H1 (cell line): ENCODE measurements around the gene TPSAB1. TPM values are rescaled to one million over a fixed set of nuclear protein-coding genes. Genes with fewer than 3 reads are reported as not detected.
A peak's percentile ranks its signal among the peaks of the same experiment; 100 is the strongest.

Source experiments
- CTCF ChIA-PET: fragments of 300-600 bp; sonication (Branson Sonifier 250); formaldehyde crosslinking; loops from one replicate; lab custom pipeline; 2021; ENCODE audit not compliant: partially characterized antibody; lab: Charles Lee
- POLR2A ChIA-PET: fragments of 300-600 bp; sonication (Branson Sonifier 250); formaldehyde crosslinking; loops from one replicate; lab custom pipeline; 2021; ENCODE audit warnings: inconsistent platforms; ENCODE audit not compliant: partially characterized antibody; lab: Charles Lee
- DNase-seq, 2 experiments: peaks; one replicate each; pipeline versions ENCODE4 v3.0.0 to v3.0.0-alpha.2; 2010 to 2022; ENCODE audit warnings: low spot score in 2 of 2, low read depth in 1 of 2, mixed read lengths in 1 of 2
- FAIRE-seq: peaks from 2 replicates; lab custom pipeline; 2011; peaks lifted over from hg19 to GRCh38; lab: Jason Lieb, UNC
- H2AFZ ChIP-seq: 2 replicates; pipeline ENCODE4 v1.8.1; 2012; ENCODE audit warnings: low read length, inconsistent platforms
- H2AK5ac ChIP-seq: 2 replicates; pipeline ENCODE4 v1.6.1; 2013; ENCODE audit warnings: low read depth, low read length
- H2BK120ac ChIP-seq: replicated peaks from 2 replicates; pipeline ENCODE3; 2013; ENCODE audit warnings: low read depth, low read length, inconsistent platforms
- H2BK12ac ChIP-seq: 2 replicates; pipeline ENCODE4 v1.6.1; 2013; ENCODE audit warnings: low read depth, low read length
- H2BK15ac ChIP-seq: 2 replicates; pipeline ENCODE4 v1.6.1; 2013; ENCODE audit warnings: low read length
- H2BK20ac ChIP-seq: 2 replicates; pipeline ENCODE4 v1.6.1; 2013; ENCODE audit warnings: low read length
- H2BK5ac ChIP-seq: 2 replicates; pipeline ENCODE4 v1.6.1; 2013; ENCODE audit warnings: low read depth, low read length
- H3K14ac ChIP-seq: 2 replicates; pipeline ENCODE4 v1.6.1; 2013; ENCODE audit warnings: inconsistent platforms; ENCODE audit not compliant: insufficient read length
- H3K18ac ChIP-seq: 2 replicates; pipeline ENCODE4 v1.6.1; 2013; ENCODE audit warnings: low read length; ENCODE audit errors: extremely low read depth
- H3K23ac ChIP-seq: 2 replicates; pipeline ENCODE4 v1.6.1; 2013; ENCODE audit warnings: inconsistent platforms; ENCODE audit not compliant: insufficient read length
- H3K23me2 ChIP-seq: 2 replicates; pipeline ENCODE4 v1.6.1; 2013; ENCODE audit warnings: low read depth, low read length
- H3K27ac ChIP-seq: 2 replicates; pipeline ENCODE4 v1.6.1; 2011; ENCODE audit warnings: low read depth, low read length, inconsistent platforms
- H3K27me3 ChIP-seq, 4 experiments: replicated peaks in 1 of 4; 1 replicate in 1 of 4; 2 replicates in 3 of 4; pipeline versions ENCODE4 v1.6.1 to v1.8.1; 2011 to 2013; ENCODE audit warnings: low read length in 3 of 4, mild to moderate bottlenecking in 3 of 4, inconsistent platforms in 2 of 4, mixed read lengths in 2 of 4, moderate library complexity in 1 of 4; ENCODE audit not compliant: control insufficient read depth in 3 of 4, insufficient read depth in 3 of 4; ENCODE audit errors: extremely low read depth in 1 of 4
- H3K36me3 ChIP-seq, 4 experiments: 2 replicates each; pipeline versions ENCODE4 v1.6.1 to v1.8.1; 2011 to 2013; ENCODE audit warnings: mild to moderate bottlenecking in 4 of 4, low read length in 3 of 4, moderate library complexity in 2 of 4, control low read depth in 1 of 4, inconsistent platforms in 1 of 4; ENCODE audit not compliant: insufficient read depth in 4 of 4, control insufficient read depth in 2 of 4
- H3K4ac ChIP-seq: replicated peaks from 2 replicates; pipeline ENCODE3; 2013; ENCODE audit warnings: low read length, low read depth, mixed read lengths, inconsistent platforms; ENCODE audit not compliant: insufficient read length
- H3K4me1 ChIP-seq, 4 experiments: replicated peaks in 1 of 4; 1 replicate in 1 of 4; 2 replicates in 3 of 4; pipeline versions ENCODE4 v1.6.1 to v1.8.1; 2011 to 2013; ENCODE audit warnings: low read length in 3 of 4, inconsistent platforms in 2 of 4, mixed read lengths in 1 of 4; ENCODE audit not compliant: insufficient read depth in 4 of 4, control insufficient read depth in 3 of 4
- H3K4me2 ChIP-seq, 2 experiments: 2 replicates each; pipeline versions ENCODE4 v1.6.1 to v1.8.1; 2011 to 2013; ENCODE audit warnings: low read depth in 2 of 2, low read length in 2 of 2, control low read depth in 1 of 2, inconsistent platforms in 1 of 2, mild to moderate bottlenecking in 1 of 2; ENCODE audit not compliant: insufficient read depth in 1 of 2
- H3K4me3 ChIP-seq, 4 experiments: fragments of 200-600, 300-600 bp in 1 of 4; sonication (generic), shearing (Covaris generic), sonication (Bioruptor Twin) in 1 of 4; 2 replicates each; pipeline versions ENCODE4 v1.5.1 to v1.8.1; 2011 to 2016; ENCODE audit warnings: low read length in 4 of 4, low read depth in 3 of 4, control low read depth in 2 of 4, inconsistent platforms in 2 of 4, mild to moderate bottlenecking in 2 of 4, mixed read lengths in 1 of 4, moderate library complexity in 1 of 4; ENCODE audit not compliant: insufficient read depth in 2 of 4; ENCODE audit errors: extremely low read depth in 1 of 4
- H3K56ac ChIP-seq: replicated peaks from 2 replicates; pipeline ENCODE3; 2013; ENCODE audit warnings: low read depth, mild to moderate bottlenecking, mixed read lengths, low read length, inconsistent platforms; ENCODE audit not compliant: insufficient read length
- H3K79me1 ChIP-seq: 2 replicates; pipeline ENCODE4 v1.6.1; 2013; ENCODE audit warnings: low read depth, low read length, control low read depth
- H3K79me2 ChIP-seq, 2 experiments: 2 replicates each; pipeline versions ENCODE4 v1.6.1 to v1.8.1; 2012 to 2013; ENCODE audit warnings: low read length in 2 of 2, mild to moderate bottlenecking in 2 of 2, inconsistent platforms in 1 of 2; ENCODE audit not compliant: insufficient read depth in 2 of 2, control insufficient read depth in 1 of 2
- H3K9ac ChIP-seq, 4 experiments: replicated peaks in 1 of 4; 1 replicate in 1 of 4; 2 replicates in 3 of 4; pipeline versions ENCODE4 v1.6.1 to v1.8.1; 2011 to 2013; ENCODE audit warnings: low read depth in 3 of 4, low read length in 3 of 4, control low read depth in 2 of 4, mild to moderate bottlenecking in 2 of 4, moderate library complexity in 2 of 4, inconsistent platforms in 1 of 4; ENCODE audit errors: extremely low read depth in 1 of 4
- H3K9me3 ChIP-seq, 2 experiments: 2 replicates each; pipeline versions ENCODE4 v1.6.1 to v1.8.1; 2012 to 2013; ENCODE audit warnings: mild to moderate bottlenecking in 2 of 2, moderate library complexity in 2 of 2, control low read depth in 1 of 2, inconsistent platforms in 1 of 2, low read depth in 1 of 2, low read length in 1 of 2, mixed read lengths in 1 of 2; ENCODE audit not compliant: insufficient read depth in 2 of 2
- H4K20me1 ChIP-seq, 2 experiments: replicated peaks in 1 of 2; 2 replicates each; pipeline versions ENCODE3 to v1.8.1; 2011 to 2013; ENCODE audit warnings: inconsistent platforms in 2 of 2, low read length in 2 of 2, mild to moderate bottlenecking in 1 of 2; ENCODE audit not compliant: insufficient read depth in 2 of 2, control insufficient read depth in 1 of 2
- H4K5ac ChIP-seq: 2 replicates; pipeline ENCODE4 v1.6.1; 2013; ENCODE audit warnings: low read length, low read depth, mixed read lengths, inconsistent platforms; ENCODE audit not compliant: insufficient read length
- H4K8ac ChIP-seq: 2 replicates; pipeline ENCODE4 v1.8.0; 2013; ENCODE audit warnings: mild to moderate bottlenecking, moderate library complexity, low read length, inconsistent platforms; ENCODE audit not compliant: insufficient read depth; ENCODE audit errors: extremely low read depth
- H4K91ac ChIP-seq: replicated peaks from 2 replicates; pipeline ENCODE3; 2013; ENCODE audit warnings: low read length, mixed read lengths, inconsistent platforms; ENCODE audit not compliant: insufficient read length
- EZH2 ChIP-seq: fragments of 200-600 bp; sonication (generic); IDR thresholded peaks from 2 replicates; pipeline ENCODE4 v1.7.1; 2012; ENCODE audit warnings: low read depth, mild to moderate bottlenecking, moderate library complexity, low read length, inconsistent platforms; ENCODE audit not compliant: severe bottlenecking
- GABPA ChIP-seq: IDR thresholded peaks from 2 replicates; pipeline ENCODE4 v1.6.1; 2011; ENCODE audit warnings: mild to moderate bottlenecking, low read length, moderate library complexity, borderline replicate concordance; ENCODE audit not compliant: insufficient read depth
- HDAC2 ChIP-seq, 2 experiments: fragments of 300-600 bp in 1 of 2; sonication (generic) in 1 of 2; IDR thresholded peaks; 2 replicates each; pipeline ENCODE4 v1.6.1; 2011 to 2012; ENCODE audit warnings: low read depth in 2 of 2, low read length in 2 of 2, mild to moderate bottlenecking in 2 of 2, moderate library complexity in 2 of 2, borderline replicate concordance in 1 of 2, inconsistent platforms in 1 of 2
- HDAC6 ChIP-seq: IDR thresholded peaks from one replicate; pipeline ENCODE4 v1.7.1; 2012; ENCODE audit warnings: low read depth, mild to moderate bottlenecking, inconsistent platforms, low read length, moderate library complexity
- MAFK ChIP-seq: IDR thresholded peaks from 2 replicates; pipeline ENCODE4 v1.6.1; 2012; ENCODE audit warnings: low read depth, mild to moderate bottlenecking, improper control_type of control experiment, low read length
- POU5F1 ChIP-seq: IDR thresholded peaks from 2 replicates; pipeline ENCODE4 v1.6.1; 2011; ENCODE audit warnings: low read depth, mild to moderate bottlenecking, low read length, moderate library complexity
- SIRT6 ChIP-seq: IDR thresholded peaks from one replicate; pipeline ENCODE4 v1.7.1; 2012; ENCODE audit warnings: low read length, inconsistent platforms
- TCF12 ChIP-seq: IDR thresholded peaks from 2 replicates; pipeline ENCODE4 v1.6.1; 2011; ENCODE audit warnings: low read depth, mild to moderate bottlenecking, low read length
- WGBS, 2 experiments: shearing (Covaris generic) in 1 of 2; methylation state at CpG; one replicate each; pipeline versions ENCODE4 v1.1.6 to v1.1.7; 2013 to 2015; ENCODE audit warnings: low lambda C conversion rate in 2 of 2, mixed read lengths in 2 of 2, inconsistent platforms in 1 of 2, low coverage in 1 of 2, missing lambda C conversion rate in 1 of 2; ENCODE audit not compliant: insufficient replicate concordance in 2 of 2, insufficient coverage in 1 of 2, insufficient read length in 1 of 2; ENCODE audit errors: extremely low coverage in 1 of 2, missing lambda C conversion rate in 1 of 2; 5-methylcytosine and 5-hydroxymethylcytosine counted together
- polyA plus RNA-seq, 7 experiments: library from polyadenylated mRNA; depleted of rRNA in 3 of 7; stranded (reverse) in 5 of 7; unstranded in 2 of 7; fragments of >200 nt in 5 of 7; fragments of 200-250 nt in 2 of 7; gene quantifications; 1 replicate in 5 of 7; 2 replicates in 1 of 7; 4 replicates in 1 of 7; pipeline versions ENCODE4 v1.2.1 to v1.2.3, GENCODE V29; 2011 to 2013; ENCODE audit warnings: missing spikeins in 2 of 7, mixed read lengths in 2 of 7
- total RNA-seq: library from RNA; stranded (reverse); fragmentation: NEBNext Ultra II Directional; extraction: Animal tissue kit (Norgen Biotek cat#: 25700); gene quantifications from 2 replicates; pipeline ENCODE4 v1.2.1, GENCODE V29; 2021

Gene TPSAB1
- total and polyA plus RNA-seq, 2 of the 8 experiments (the other 6 are each of a cell fraction or from before 2014, with no cell fraction given), result 0.09 TPM; not detected in 1

DNA sequence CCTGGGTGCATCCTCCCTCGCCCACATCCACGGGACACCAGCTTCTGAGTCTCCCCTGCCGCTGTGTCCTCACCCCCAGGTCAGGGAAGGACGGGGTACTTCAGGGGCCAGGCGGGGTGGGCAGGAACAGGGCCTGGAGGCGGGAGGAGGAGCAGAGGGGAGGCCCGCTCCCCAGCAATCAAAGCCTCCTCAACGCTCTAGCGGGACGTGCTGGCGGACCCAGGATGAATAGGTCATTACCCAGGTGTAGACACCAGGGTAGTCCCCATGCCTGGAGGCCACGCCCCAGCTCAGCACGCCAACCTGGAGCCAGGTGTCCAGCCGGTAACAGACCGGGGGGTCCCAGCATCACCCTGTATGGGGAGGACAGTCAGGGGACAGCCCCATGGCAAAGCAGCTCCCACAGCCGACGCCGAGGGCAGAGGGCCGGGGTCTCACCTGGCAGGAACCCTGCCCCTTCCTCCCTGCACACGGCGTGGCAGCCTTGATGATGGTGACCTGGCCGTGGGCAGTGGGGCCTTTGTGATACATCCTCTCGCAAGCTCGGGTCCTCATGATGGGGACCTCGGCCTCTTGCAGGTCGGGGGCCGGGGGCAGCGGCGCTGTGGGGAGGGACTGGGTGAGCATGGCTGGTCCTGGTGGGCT, 39.6 kb downstream of the TPSAB1 start:
- Histone ChIP-seq H3K9me3 (no peaks in the 10 kb centered on the region), H3K23ac (no peak overlapping the region), H3K4ac (peak overlapping the region; percentile 69), H4K91ac (no peak overlapping the region), H4K8ac (peak overlapping the region; percentile 68; the same call in 1 of the 2 replicates), H2BK5ac (no peak overlapping the region), H2BK15ac (peak overlapping the region; percentile 8; the same call in 1 of the 2 replicates), H3K4me3 (no peak overlapping the region), H2BK12ac (no peak overlapping the region), H3K27ac (no peak overlapping the region), H2BK120ac (no peak overlapping the region), H3K4me2 (no peak overlapping the region), H3K23me2 (no peaks in the 10 kb centered on the region), H3K79me2 (no peaks in the 10 kb centered on the region), H3K18ac (no peak overlapping the region), H2BK20ac (no peak overlapping the region), H4K20me1 (no peaks in the 10 kb centered on the region), H4K5ac (no peak overlapping the region), H3K56ac (no peak overlapping the region), H2AK5ac (no peak overlapping the region), H3K36me3 (no peaks in the 10 kb centered on the region), H3K14ac (no peak overlapping the region), H3K9ac (no peak overlapping the region), H3K27me3 (0 out of 7 replicates have a peak, but pooled peaks cover 0 to 2% (median 0%) of the 10 kb centered on the region in 4 experiments), H3K79me1 (no peaks in the 10 kb centered on the region), H3K4me1 (peaks cover 0 to 19% (median 13%) of the 10 kb centered on the region in 4 experiments; a peak in 6 of 7 replicates), H2AFZ (no peak overlapping the region)
- TF ChIP-seq HDAC6 (no peak), SIRT6 (no peak), GABPA (no peak), POU5F1 (no peak), TCF12 (no peak), HDAC2 (IDR thresholded peaks at IDR 0.05; ENCODE audit: borderline replicate concordance in 1 of 2, low read depth in 2 of 2, low read length in 2 of 2) (no peak), EZH2 (no peak), MAFK (no peak)
- WGBS, 2 experiments, result 90% methylated on average over 27 of the region's 29 CpGs; no CpG with 5 or more reads in 1 of the 2 experiments
- no peak for DNase-seq
- CTCF ChIA-PET, result interaction anchor here (0.6 to 1.5 kb wide), 10 partner anchors 10 to 177 kb away, joined by 3 to 4 read pairs (median 3); no protein-coding TSS in a partner anchor
- POLR2A ChIA-PET, result interaction anchor here (0.8 to 1.2 kb wide), 3 partner anchors 9 to 64 kb away, joined by 3 to 5 read pairs (median 4); no protein-coding TSS in a partner anchor
- FAIRE-seq, result no peak
